ENCODE results near the gene CCL16.

- no peak for TF ChIP-seq CTCF (conservative IDR thresholded peaks at IDR 0.05; ENCODE audit: low read length)
- no peak for TF ChIP-seq EZH2phosphoT487 (IDR thresholded peaks at IDR 0.05; ENCODE audit: borderline replicate concordance)
These were observed 53.6 kb downstream of the CCL16 start for GRCh38 chr17:35927714-35928113.
